GM23338 (cell line): ENCODE data around the gene NCR3LG1.

Source experiments
- EZH2 ChIP-seq: fragments of 200-600 bp; sonication (generic); IDR thresholded peaks from one replicate; pipeline ENCODE4 v1.8.0; 2017; ENCODE audit warnings: antibody characterized with exemption, mild to moderate bottlenecking, low read depth; ENCODE audit not compliant: unreplicated experiment
- EZH2phosphoT487 ChIP-seq: fragments of 200-600 bp; sonication (generic); IDR thresholded peaks from one replicate; pipeline ENCODE4 v1.8.1; 2018; ENCODE audit warnings: antibody characterized with exemption; ENCODE audit not compliant: unreplicated experiment
- POLR2AphosphoS5 ChIP-seq: IDR thresholded peaks from 2 replicates; pipeline ENCODE4 v1.6.1; 2016; ENCODE audit warnings: antibody characterized with exemption, low read depth
- TF ChIP-seq, protein P1 (sequence below), 2 experiments: fragments of 200-600 bp in 1 of 2; sonication (generic) in 1 of 2; conservative IDR thresholded peaks; 2 replicates each; pipeline versions ENCODE4 v1.5.1 to v1.6.1; 2016 to 2017; ENCODE audit warnings: antibody characterized with exemption in 2 of 2, low read depth in 2 of 2, mild to moderate bottlenecking in 2 of 2, moderate library complexity in 1 of 2

DNA sequence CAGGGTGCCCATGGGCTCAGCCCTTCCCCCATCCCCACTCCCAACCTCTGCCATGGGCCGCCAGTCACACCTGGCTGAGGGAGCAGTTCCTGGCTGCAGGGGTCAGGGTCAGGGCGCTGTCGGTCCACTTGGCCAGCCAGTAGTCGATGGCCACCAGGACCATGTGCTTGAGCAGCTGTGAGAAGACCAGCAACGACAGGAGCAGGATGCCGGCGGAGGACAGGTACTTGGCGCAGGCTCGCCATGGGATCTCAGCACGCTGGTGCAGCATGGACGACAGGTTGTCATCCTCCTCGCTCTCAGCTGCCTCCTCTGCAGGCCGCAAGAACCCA is 55.2 kb downstream of the NCR3LG1 start:
- TF ChIP-seq, protein P1, sequence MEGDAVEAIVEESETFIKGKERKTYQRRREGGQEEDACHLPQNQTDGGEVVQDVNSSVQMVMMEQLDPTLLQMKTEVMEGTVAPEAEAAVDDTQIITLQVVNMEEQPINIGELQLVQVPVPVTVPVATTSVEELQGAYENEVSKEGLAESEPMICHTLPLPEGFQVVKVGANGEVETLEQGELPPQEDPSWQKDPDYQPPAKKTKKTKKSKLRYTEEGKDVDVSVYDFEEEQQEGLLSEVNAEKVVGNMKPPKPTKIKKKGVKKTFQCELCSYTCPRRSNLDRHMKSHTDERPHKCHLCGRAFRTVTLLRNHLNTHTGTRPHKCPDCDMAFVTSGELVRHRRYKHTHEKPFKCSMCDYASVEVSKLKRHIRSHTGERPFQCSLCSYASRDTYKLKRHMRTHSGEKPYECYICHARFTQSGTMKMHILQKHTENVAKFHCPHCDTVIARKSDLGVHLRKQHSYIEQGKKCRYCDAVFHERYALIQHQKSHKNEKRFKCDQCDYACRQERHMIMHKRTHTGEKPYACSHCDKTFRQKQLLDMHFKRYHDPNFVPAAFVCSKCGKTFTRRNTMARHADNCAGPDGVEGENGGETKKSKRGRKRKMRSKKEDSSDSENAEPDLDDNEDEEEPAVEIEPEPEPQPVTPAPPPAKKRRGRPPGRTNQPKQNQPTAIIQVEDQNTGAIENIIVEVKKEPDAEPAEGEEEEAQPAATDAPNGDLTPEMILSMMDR (conservative IDR thresholded peaks at IDR 0.05; ENCODE audit: low read depth in 2 of 2), result no peak
- no peak for TF ChIP-seq EZH2
- no peak for TF ChIP-seq POLR2AphosphoS5
- TF ChIP-seq EZH2phosphoT487, result no peak
